ENCODE data around the gene PRR36.

DNA sequence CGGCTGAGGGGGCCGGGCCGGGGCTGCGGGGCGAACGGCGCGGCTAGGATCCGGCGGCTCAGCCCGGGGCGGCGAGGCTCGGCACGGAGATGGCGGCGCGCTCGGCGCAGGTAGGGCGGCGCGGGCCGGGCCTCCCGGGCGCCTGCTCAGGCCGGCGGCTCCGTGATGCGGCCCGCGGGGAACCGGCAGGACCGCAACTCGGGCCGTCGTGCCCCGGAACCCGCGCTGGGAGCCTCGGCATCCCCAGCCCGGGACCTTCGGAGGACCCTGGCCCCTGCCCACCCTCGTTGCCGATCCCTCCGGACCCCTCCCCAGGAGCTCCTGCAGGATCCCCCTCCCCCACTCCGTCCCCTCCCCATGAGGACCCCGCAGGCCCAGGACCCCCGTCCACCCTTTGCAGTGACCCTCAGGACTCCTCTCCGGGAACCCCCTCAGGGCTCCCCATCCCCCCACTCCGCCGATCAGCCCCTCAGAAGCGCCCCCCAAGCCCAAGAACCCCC, 43.9 kb downstream of the PRR36 start:
- TF ChIP-seq POLR2A (IDR thresholded peaks at IDR 0.05) = no peak
- TF ChIP-seq, protein P1, sequence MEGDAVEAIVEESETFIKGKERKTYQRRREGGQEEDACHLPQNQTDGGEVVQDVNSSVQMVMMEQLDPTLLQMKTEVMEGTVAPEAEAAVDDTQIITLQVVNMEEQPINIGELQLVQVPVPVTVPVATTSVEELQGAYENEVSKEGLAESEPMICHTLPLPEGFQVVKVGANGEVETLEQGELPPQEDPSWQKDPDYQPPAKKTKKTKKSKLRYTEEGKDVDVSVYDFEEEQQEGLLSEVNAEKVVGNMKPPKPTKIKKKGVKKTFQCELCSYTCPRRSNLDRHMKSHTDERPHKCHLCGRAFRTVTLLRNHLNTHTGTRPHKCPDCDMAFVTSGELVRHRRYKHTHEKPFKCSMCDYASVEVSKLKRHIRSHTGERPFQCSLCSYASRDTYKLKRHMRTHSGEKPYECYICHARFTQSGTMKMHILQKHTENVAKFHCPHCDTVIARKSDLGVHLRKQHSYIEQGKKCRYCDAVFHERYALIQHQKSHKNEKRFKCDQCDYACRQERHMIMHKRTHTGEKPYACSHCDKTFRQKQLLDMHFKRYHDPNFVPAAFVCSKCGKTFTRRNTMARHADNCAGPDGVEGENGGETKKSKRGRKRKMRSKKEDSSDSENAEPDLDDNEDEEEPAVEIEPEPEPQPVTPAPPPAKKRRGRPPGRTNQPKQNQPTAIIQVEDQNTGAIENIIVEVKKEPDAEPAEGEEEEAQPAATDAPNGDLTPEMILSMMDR (IDR thresholded peaks at IDR 0.05) = no peak
- TF ChIP-seq EP300 (IDR thresholded peaks at IDR 0.05) = no peak
- no peak for TF ChIP-seq POLR2AphosphoS5 (IDR thresholded peaks at IDR 0.05)

All from sigmoid colon (tissue), 4 donors.